ENCODE results near the gene EMSY.

EMSY gene

GRCh38 chr11:76436020-76436419 is 8.8 kb upstream of the EMSY start:
- no peak overlapping the region for H3K4me3 ChIP-seq (ENCODE audit: low read length)
- no peak for DNase-seq (ENCODE audit: low read depth)
- no peak for TF ChIP-seq CTCF (conservative IDR thresholded peaks at IDR 0.05; ENCODE audit: low read length)

GRCh38 chr11:76443268-76443980 is 1.4 kb upstream of the EMSY start:
- no peak for DNase-seq (ENCODE audit: low read depth)
- H3K4me3 ChIP-seq (ENCODE audit: low read length) = peak overlapping the region; percentile 90
- TF ChIP-seq CTCF (conservative IDR thresholded peaks at IDR 0.05; ENCODE audit: low read length) = no peak

GRCh38 chr11:76444065-76444383 is 794 bp upstream of the EMSY start:
- peak overlapping the region; percentile 90 for H3K4me3 ChIP-seq (ENCODE audit: low read length)
- TF ChIP-seq CTCF (conservative IDR thresholded peaks at IDR 0.05; ENCODE audit: low read length) = no peak
- no peak for DNase-seq (ENCODE audit: low read depth)

- H3K4me3 ChIP-seq (ENCODE audit: low read length) = peak overlapping the region; percentile 90
- peak; percentile 80 for DNase-seq (ENCODE audit: low read depth)
- TF ChIP-seq CTCF (conservative IDR thresholded peaks at IDR 0.05; ENCODE audit: low read length) = no peak
Observed at GRCh38 chr11:76445121-76446084, 585 bp downstream of the EMSY start.

GRCh38 chr11:76448506-76448905 is 3.7 kb downstream of the EMSY start:
- no peak overlapping the region for H3K4me3 ChIP-seq (ENCODE audit: low read length)
- DNase-seq (ENCODE audit: low read depth) = no peak
- TF ChIP-seq CTCF (conservative IDR thresholded peaks at IDR 0.05; ENCODE audit: low read length) = no peak

GRCh38 chr11:76453248-76453647 is 8.4 kb downstream of the EMSY start:
- no peak overlapping the region for H3K4me3 ChIP-seq (ENCODE audit: low read length)
- DNase-seq (ENCODE audit: low read depth) = no peak
- no peak for TF ChIP-seq CTCF (conservative IDR thresholded peaks at IDR 0.05; ENCODE audit: low read length)

GRCh38 chr11:76455331-76455730 is 10.5 kb downstream of the EMSY start:
- DNase-seq (ENCODE audit: low read depth) = no peak
- no peak for TF ChIP-seq CTCF (conservative IDR thresholded peaks at IDR 0.05; ENCODE audit: low read length)
- no peak overlapping the region for H3K4me3 ChIP-seq (ENCODE audit: low read length)

Data from AG10803 (cell line).